K562 (cell line): ENCODE measurements around the gene HOXA9. TPM values are rescaled to one million over a fixed set of nuclear protein-coding genes. Genes with fewer than 3 reads are reported as not detected.

Experiments
- ATAC-seq: fragments of 200-7000 bp; cut with Tn5 transposase; 3 replicates; pipeline ENCODE4 v1.9.1; 2020; ENCODE audit warnings: moderate library complexity
- BruUV-seq: library from RNA; stranded (reverse); fragments of 400-500 nt; replicated peaks from 2 replicates; lab custom pipeline; 2021; lab: Mats Ljungman, UMichigan
- CTCF ChIA-PET: fragments of 300-600 bp; formaldehyde crosslinking; extraction: SDS; loops from one replicate; lab custom pipeline; 2021; ENCODE audit warnings: low intra/inter-chr PET ratio; lab: Yijun Ruan, JAX
- POLR2A ChIA-PET: fragments of 300-600, 350-650 bp; sonication (Branson Sonifier 250); formaldehyde crosslinking; extraction: SDS; loops from one replicate; lab custom pipeline; 2021; ENCODE audit warnings: antibody characterized with exemption, inconsistent platforms; lab: Yijun Ruan, JAX
- DNase-seq, 4 experiments: peaks; one replicate each; pipeline versions ENCODE4 v3.0.0 to v3.0.0-alpha.2; 2011 to 2018; ENCODE audit warnings: low spot score in 3 of 4, mixed read lengths in 3 of 4; ENCODE audit errors: extremely low read depth in 1 of 4
- FAIRE-seq: peaks from 2 replicates; lab custom pipeline; 2011; peaks lifted over from hg19 to GRCh38; lab: Jason Lieb, UNC
- H2AFZ ChIP-seq: 2 replicates; pipeline ENCODE4 v1.6.0; 2011; ENCODE audit warnings: low read depth, low read length, control low read depth, inconsistent platforms
- H3K27ac ChIP-seq: fragments of 200-600 bp; 3 replicates; pipeline ENCODE4 v1.8.0; 2011; ENCODE audit warnings: low read depth, mild to moderate bottlenecking, control low read depth, inconsistent platforms, low read length, moderate library complexity, mixed read lengths; ENCODE audit errors: extremely low read depth
- H3K27me3 ChIP-seq, 2 experiments: fragments of 300-600 bp in 1 of 2; 2 replicates in 1 of 2; 3 replicates in 1 of 2; pipeline versions ENCODE4 v1.6.0 to v1.8.0; 2011; ENCODE audit warnings: inconsistent platforms in 2 of 2, low read length in 2 of 2, mild to moderate bottlenecking in 1 of 2, mixed read lengths in 1 of 2, moderate library complexity in 1 of 2; ENCODE audit not compliant: control insufficient read depth in 2 of 2, insufficient read depth in 2 of 2
- H3K36me3 ChIP-seq: fragments of 300-600 bp; 3 replicates; pipeline ENCODE4 v1.8.0; 2011; ENCODE audit warnings: mild to moderate bottlenecking, low read length, inconsistent platforms; ENCODE audit not compliant: control insufficient read depth, insufficient read depth
- H3K4me1 ChIP-seq, 2 experiments: fragments of 200-600 bp in 1 of 2; replicated peaks in 1 of 2; 2 replicates in 1 of 2; 3 replicates in 1 of 2; pipeline versions ENCODE4 v1.5.1 to v1.8.0; 2011; ENCODE audit warnings: inconsistent platforms in 2 of 2, low read length in 2 of 2, mild to moderate bottlenecking in 1 of 2, mixed read lengths in 1 of 2, moderate library complexity in 1 of 2; ENCODE audit not compliant: control insufficient read depth in 2 of 2, insufficient read depth in 2 of 2
- H3K4me2 ChIP-seq: 2 replicates; pipeline ENCODE4 v1.6.1; 2011; ENCODE audit warnings: low read length, control low read depth, inconsistent platforms, mixed read lengths; ENCODE audit not compliant: insufficient read depth
- H3K4me3 ChIP-seq: fragments of 200-600 bp; sonication (generic), shearing (Covaris generic); 2 replicates; pipeline ENCODE4 v1.5.1; 2016; ENCODE audit warnings: control low read depth, inconsistent platforms
- H3K79me2 ChIP-seq: fragments of 200-600 bp; 3 replicates; pipeline ENCODE4 v1.8.0; 2011; ENCODE audit warnings: low read length, inconsistent platforms; ENCODE audit not compliant: control insufficient read depth, insufficient read depth
- H3K9ac ChIP-seq, 2 experiments: 2 replicates each; pipeline versions ENCODE4 v1.6.0 to v1.6.1; 2011; ENCODE audit warnings: low read depth in 2 of 2, low read length in 2 of 2, control low read depth in 1 of 2, inconsistent platforms in 1 of 2, mild to moderate bottlenecking in 1 of 2, mixed read lengths in 1 of 2; ENCODE audit not compliant: insufficient read depth in 1 of 2
- H3K9me1 ChIP-seq: one replicate; pipeline ENCODE4 v1.6.0; 2011; ENCODE audit warnings: inconsistent platforms, mild to moderate bottlenecking, low read length, moderate library complexity; ENCODE audit not compliant: control insufficient read depth, insufficient read depth
- H3K9me3 ChIP-seq: replicated peaks from 2 replicates; pipeline ENCODE4 v1.5.1; 2011; ENCODE audit warnings: low read depth, low read length, inconsistent platforms; ENCODE audit not compliant: control insufficient read depth, insufficient read depth
- H4K20me1 ChIP-seq: replicated peaks from 2 replicates; pipeline ENCODE4 v1.6.1; 2011; ENCODE audit warnings: low read length, inconsistent platforms, mixed read lengths; ENCODE audit not compliant: control insufficient read depth, insufficient read depth
- KLF1 ChIP-seq: fragments of 450-650 bp; IDR thresholded peaks from 2 replicates; pipeline ENCODE4 v1.6.1; 2016; ENCODE audit warnings: missing genetic modification characterization, missing compliant biosample characterization
- TSC22D4 ChIP-seq: fragments of 450-650 bp; IDR thresholded peaks from 2 replicates; pipeline ENCODE4 v1.6.1; 2016; ENCODE audit warnings: missing genetic modification characterization, missing biosample characterization, control low read depth
- WGBS: fragments of 100-300 bp; shearing (Covaris generic); methylation state at CpG from one replicate; pipeline ENCODE4 v1.1.6; 2016; ENCODE audit warnings: low coverage, mixed read lengths; ENCODE audit not compliant: insufficient coverage; ENCODE audit errors: missing lambda C conversion rate; 5-methylcytosine and 5-hydroxymethylcytosine counted together
- in situ Hi-C: fragments of 300-500 bp; cut with MboI; formaldehyde crosslinking; loops from 4 replicates; pipeline ENCODE4 v1.15.0; 2018; ENCODE audit warnings: inconsistent platforms, mixed read lengths
- intact Hi-C: fragments of 100-400 bp; cut with micrococcal nuclease; formaldehyde crosslinking; loops from 2 replicates; pipeline ENCODE4 v1.14.2; 2022
- polyA plus RNA-seq, 8 experiments: library from polyadenylated mRNA; depleted of rRNA in 4 of 8; stranded (reverse) in 5 of 8; unstranded in 3 of 8; fragments of >200 nt; fragmentation: Nextera tagmentation in 2 of 8; fragmentation: Illumina TruSeq in 1 of 8; extraction: Ambion mirVana in 2 of 8; extraction: Trizol in 1 of 8; gene quantifications; 2 replicates each; pipeline versions ENCODE4 v1.2.1 to v1.2.3, GENCODE V29; 2011 to 2014; ENCODE audit warnings: inconsistent platforms in 1 of 8, missing spikeins in 1 of 8
- total RNA-seq, 7 experiments: library from RNA; depleted of rRNA in 6 of 7; stranded (reverse); fragments of >200 nt in 6 of 7; fragmentation: Illumina TruSeq in 2 of 7; extraction: Trizol in 2 of 7; gene quantifications; 2 replicates each; pipeline versions ENCODE4 v1.2.1 to v1.2.3, GENCODE V29; 2011 to 2021; ENCODE audit warnings: low replicate concordance in 1 of 7
- TF ChIP-seq, protein P1 (sequence below): fragments of 450-650 bp; IDR thresholded peaks from 2 replicates; pipeline ENCODE4 v1.6.1; 2017; ENCODE audit warnings: antibody characterized with exemption
- TF ChIP-seq, protein P2 (sequence below): sonication (generic); formaldehyde crosslinking; IDR thresholded peaks from 2 replicates; pipeline ENCODE4 v1.9.0; 2022; ENCODE audit warnings: mild to moderate bottlenecking, missing genetic modification reagents

Gene HOXA9
- total and polyA plus RNA-seq, 9 of the 15 experiments (the other 6 are each of a cell fraction or from before 2014, with no cell fraction given), result not detected

DNA sequence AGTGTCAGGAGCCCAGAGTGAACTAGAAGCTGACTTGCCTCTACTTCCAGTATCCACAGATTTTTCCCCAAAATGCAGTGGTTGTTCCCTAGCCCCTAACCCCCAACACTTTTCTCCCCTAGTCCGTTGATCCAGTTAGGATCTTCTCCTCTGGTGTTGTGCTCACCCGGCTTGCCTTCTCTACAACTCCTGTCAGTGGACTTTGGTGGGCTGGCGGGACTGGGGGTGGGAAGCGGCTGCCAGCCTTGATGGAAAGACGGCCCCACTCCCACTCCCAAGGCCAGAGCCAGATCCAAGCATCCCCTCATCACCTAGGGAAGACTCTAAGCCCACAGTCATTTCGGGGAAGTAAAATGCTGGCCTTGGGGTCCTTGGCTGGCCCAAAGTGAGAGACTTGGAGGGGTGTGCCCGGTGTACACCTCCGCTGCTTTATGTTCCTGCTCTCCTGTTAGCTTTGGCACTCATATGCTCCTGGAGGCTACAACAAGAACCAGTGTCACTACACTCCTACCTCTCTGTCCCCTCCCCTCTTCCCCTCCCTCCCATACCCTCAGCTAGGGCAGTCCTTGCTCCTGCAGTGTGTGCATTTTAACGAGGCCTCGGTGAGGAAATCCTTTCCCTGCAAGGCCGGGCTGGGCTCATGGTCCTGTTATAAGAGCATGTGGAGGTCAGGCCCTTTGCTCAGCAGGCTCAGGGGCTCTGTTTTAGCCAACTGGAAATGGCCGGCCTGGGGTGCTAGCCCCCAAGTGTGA lies 9.7 kb upstream of the HOXA9 start:
- Histone ChIP-seq H3K9me3 (no peaks in the 10 kb centered on the region; the same call in 1 of the 2 replicates), H3K9ac (no peak overlapping the region), H2AFZ (no peak overlapping the region), H3K4me2 (no peak overlapping the region), H3K27ac (no peak overlapping the region), H3K4me3 (no peak overlapping the region), H3K27me3 (peaks cover 31 to 70% of the 10 kb centered on the region in 2 experiments), H3K36me3 (no peaks in the 10 kb centered on the region), H3K9me1 (no peaks in the 10 kb centered on the region), H3K79me2 (no peaks in the 10 kb centered on the region), H4K20me1 (no peaks in the 10 kb centered on the region), H3K4me1 (peaks cover 0 to 10% of the 10 kb centered on the region in 2 experiments; a peak in 1 of 5 replicates)
- BruUV-seq, result no TSS peak
- WGBS, result 2% methylated on average over 12 of the region's 12 CpGs
- no peak for TF ChIP-seq KLF1 (tag)
- TF ChIP-seq, protein P1, sequence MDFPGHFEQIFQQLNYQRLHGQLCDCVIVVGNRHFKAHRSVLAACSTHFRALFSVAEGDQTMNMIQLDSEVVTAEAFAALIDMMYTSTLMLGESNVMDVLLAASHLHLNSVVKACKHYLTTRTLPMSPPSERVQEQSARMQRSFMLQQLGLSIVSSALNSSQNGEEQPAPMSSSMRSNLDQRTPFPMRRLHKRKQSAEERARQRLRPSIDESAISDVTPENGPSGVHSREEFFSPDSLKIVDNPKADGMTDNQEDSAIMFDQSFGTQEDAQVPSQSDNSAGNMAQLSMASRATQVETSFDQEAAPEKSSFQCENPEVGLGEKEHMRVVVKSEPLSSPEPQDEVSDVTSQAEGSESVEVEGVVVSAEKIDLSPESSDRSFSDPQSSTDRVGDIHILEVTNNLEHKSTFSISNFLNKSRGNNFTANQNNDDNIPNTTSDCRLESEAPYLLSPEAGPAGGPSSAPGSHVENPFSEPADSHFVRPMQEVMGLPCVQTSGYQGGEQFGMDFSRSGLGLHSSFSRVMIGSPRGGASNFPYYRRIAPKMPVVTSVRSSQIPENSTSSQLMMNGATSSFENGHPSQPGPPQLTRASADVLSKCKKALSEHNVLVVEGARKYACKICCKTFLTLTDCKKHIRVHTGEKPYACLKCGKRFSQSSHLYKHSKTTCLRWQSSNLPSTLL, result no peak
- TF ChIP-seq, protein P2, sequence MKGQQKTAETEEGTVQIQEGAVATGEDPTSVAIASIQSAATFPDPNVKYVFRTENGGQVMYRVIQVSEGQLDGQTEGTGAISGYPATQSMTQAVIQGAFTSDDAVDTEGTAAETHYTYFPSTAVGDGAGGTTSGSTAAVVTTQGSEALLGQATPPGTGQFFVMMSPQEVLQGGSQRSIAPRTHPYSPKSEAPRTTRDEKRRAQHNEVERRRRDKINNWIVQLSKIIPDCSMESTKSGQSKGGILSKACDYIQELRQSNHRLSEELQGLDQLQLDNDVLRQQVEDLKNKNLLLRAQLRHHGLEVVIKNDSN, result no peak
- TF ChIP-seq TSC22D4 (tag), result no peak
- in situ Hi-C loops (loop anchor here (25.0 kb wide), 3 partner anchors 663 to 1288 kb away; no protein-coding TSS in a partner anchor), intact Hi-C loops (no loop called here)
- no peak for FAIRE-seq
- ATAC-seq, result no peak
- DNase-seq, result no peak
- CTCF ChIA-PET, result no interaction called here
- POLR2A ChIA-PET, result interaction anchor here (0.6 to 0.7 kb wide), 3 partner anchors 13 to 405 kb away, joined by 3 read pairs; partner anchors contain the start of gene HOXA5
